SH-SY5Y (cell line): ENCODE data around the gene ANXA11.

Experiments
- GATA2 ChIP-seq: IDR thresholded peaks from 2 replicates; pipeline ENCODE4 v1.6.1; 2011; ENCODE audit warnings: mild to moderate bottlenecking, low read depth, low read length
- GATA3 ChIP-seq: IDR thresholded peaks from 2 replicates; pipeline ENCODE4 v1.6.1; 2011; ENCODE audit warnings: low read depth, mild to moderate bottlenecking, low read length, moderate library complexity

The ANXA11 gene

GRCh38 chr10:80168162-80168511 lies 37.2 kb downstream of the ANXA11 start:
- TF ChIP-seq GATA2 (no peak), GATA3 (no peak)

- no peak for TF ChIP-seq GATA3
- TF ChIP-seq GATA2, result no peak
These were observed 37.7 kb downstream of the ANXA11 start for GRCh38 chr10:80167471-80168161.

- TF ChIP-seq GATA3, result no peak
- no peak for TF ChIP-seq GATA2
These were observed 38.5 kb downstream of the ANXA11 start for GRCh38 chr10:80166581-80167470.

GRCh38 chr10:80165173-80165572 lies 40.2 kb downstream of the ANXA11 start:
- TF ChIP-seq GATA3 (no peak), GATA2 (no peak)

GRCh38 chr10:80164596-80164995 lies 40.7 kb downstream of the ANXA11 start:
- TF ChIP-seq GATA2 (no peak), GATA3 (no peak)

- TF ChIP-seq GATA3, result no peak
- no peak for TF ChIP-seq GATA2
These were observed 41.5 kb downstream of the ANXA11 start for GRCh38 chr10:80163741-80164341.

GRCh38 chr10:80161321-80162083 lies 43.8 kb downstream of the ANXA11 start:
- no peak for TF ChIP-seq GATA2
- TF ChIP-seq GATA3, result no peak

- TF ChIP-seq GATA2 (no peak), GATA3 (no peak)
These were observed 44.7 kb downstream of the ANXA11 start for GRCh38 chr10:80160361-80161320.

- TF ChIP-seq GATA3 (no peak), GATA2 (no peak; the same call in 1 of the 2 replicates)
These were observed 46.0 kb downstream of the ANXA11 start for GRCh38 chr10:80159166-80159873.

- TF ChIP-seq GATA3 (no peak), GATA2 (no peak)
These were observed 46.7 kb downstream of the ANXA11 start for GRCh38 chr10:80158598-80159127.

- no peak for TF ChIP-seq GATA2
These were observed 47.2 kb downstream of the ANXA11 start for GRCh38 chr10:80158126-80158525.

- TF ChIP-seq GATA3, result no peak
- TF ChIP-seq GATA2, result no peak
These were observed 47.8 kb downstream of the ANXA11 start for GRCh38 chr10:80157561-80157960.
